NCI-H748 (cell line): ENCODE results near the gene MRRF.

Source experiments
- DNase-seq: peaks from one replicate; lab custom pipeline; 2025; ENCODE audit not compliant: unreplicated experiment; lab: John Stamatoyannopoulos, UW

MRRF gene, protein sequence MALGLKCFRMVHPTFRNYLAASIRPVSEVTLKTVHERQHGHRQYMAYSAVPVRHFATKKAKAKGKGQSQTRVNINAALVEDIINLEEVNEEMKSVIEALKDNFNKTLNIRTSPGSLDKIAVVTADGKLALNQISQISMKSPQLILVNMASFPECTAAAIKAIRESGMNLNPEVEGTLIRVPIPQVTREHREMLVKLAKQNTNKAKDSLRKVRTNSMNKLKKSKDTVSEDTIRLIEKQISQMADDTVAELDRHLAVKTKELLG

GRCh38 chr9:122264360-122265148, at the start of gene MRRF, which contains the start of gene RBM18:
Gene MRRF (plus strand): TSS chr9:122264882. CDS start chr9:122270892, 6,010 bp downstream.
Gene RBM18 (minus strand): TSS chr9:122264840. CDS start chr9:122261492, 3,348 bp downstream.
- peak; percentile 92 for DNase-seq

- no peak for DNase-seq
Measured at GRCh38 chr9:122215663-122216062, 49.0 kb upstream of the MRRF start.

- no peak for DNase-seq
Measured at GRCh38 chr9:122216138-122216797, 48.4 kb upstream of the MRRF start.

- DNase-seq = no peak
Measured at GRCh38 chr9:122216798-122217418, 47.8 kb upstream of the MRRF start.

DNA sequence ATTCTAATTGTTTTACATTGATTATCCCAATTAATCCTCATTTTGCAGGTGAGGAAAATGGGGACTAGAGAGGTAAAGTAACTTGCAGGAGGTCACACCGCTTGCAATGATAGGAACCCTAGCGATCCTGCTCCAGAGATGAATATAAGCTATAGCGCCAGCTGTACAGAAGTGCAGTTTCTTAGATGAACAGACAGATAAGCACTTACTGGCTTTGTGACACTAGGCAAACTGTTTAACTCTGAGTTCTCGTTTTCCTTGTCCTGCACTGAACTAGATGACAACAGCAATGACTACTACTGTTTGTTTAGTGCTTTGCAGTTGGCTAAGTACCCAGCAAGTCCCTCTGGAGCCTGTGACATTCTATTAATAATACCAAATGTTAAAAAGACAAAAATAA, 47.0 kb upstream of the MRRF start:
- DNase-seq = no peak

DNA sequence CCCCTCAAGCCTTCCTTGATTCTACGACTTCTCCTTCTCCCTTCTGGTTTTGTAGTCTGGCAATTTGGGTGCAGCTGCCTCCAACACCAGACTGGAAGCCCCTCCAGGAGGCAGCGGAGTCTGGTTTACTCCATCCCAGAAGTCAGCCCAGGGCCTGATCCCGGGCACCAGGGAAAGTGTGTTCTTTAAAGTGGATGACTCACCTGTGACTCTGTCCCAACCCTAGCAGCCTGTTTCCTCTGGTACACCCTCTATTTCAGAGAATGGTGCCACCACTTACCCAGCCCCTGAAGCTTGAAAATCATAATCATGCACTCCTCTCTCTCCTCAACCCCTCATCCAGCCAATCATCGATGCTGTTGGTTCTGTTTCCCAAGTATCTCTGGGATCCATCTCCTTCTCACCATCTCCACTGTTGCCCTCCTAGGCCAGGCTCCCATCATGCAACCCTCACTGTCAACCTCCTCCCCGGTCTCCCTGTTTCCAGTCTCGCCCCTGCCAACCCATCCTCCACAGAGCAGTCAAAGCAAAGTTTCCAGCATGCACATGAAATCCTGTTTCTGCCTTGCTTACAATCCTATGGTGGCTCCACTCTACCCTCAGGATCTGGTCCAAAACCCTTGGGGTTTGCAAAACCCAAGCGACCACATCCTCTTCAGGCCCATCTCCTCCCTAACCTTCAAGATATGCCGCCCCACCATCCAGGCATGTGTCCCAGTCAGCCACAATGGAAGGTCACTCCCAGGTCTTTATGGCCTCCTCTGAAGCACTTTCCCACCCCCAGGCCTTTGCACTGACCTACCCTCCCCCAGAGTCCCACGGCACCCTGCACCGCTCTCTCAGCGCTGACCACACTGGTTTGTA, 46.4 kb upstream of the MRRF start:
- no peak for DNase-seq

- DNase-seq = no peak
Measured at GRCh38 chr9:122218935-122219855, 45.5 kb upstream of the MRRF start.

DNA sequence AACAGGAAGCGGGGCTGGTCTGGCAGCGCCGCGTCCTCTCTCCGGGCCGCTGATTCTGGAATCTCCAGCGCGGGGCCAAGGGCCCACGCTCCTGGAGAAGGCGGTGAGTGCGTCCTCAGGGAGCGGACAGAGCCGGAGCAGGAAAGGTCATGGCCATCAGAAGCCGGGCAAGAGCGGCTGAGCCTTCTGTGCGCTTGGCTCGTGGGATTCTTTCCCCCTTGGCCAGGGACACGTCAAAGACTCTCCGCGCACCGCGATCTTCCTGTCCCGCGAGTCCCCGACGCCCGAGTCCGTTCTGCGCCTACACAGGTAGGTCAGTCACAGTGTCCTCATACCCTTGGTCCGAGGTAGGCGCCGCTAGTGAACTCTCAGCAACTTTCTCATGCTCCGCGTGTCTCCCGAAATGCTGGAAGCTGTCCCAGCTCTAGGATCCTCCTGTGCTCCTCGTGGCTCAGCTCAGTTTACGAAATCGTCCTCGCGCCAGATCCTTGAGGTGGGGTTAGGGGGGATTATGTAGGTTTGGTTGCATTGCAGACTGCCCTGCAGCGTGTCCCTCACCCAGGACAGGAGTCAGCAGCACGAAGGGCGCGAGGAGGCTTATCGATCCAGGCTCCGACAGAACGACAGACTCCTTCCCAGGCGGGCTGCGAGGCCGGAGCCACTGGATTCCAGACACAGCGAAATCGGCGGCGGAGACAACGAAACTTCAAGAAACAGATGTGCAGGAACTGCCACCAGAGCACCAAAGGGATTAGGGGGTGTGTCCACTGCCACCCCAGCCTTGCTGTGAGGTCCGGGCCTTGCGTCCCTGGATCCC, 44.6 kb upstream of the MRRF start:
- DNase-seq = no peak

DNA sequence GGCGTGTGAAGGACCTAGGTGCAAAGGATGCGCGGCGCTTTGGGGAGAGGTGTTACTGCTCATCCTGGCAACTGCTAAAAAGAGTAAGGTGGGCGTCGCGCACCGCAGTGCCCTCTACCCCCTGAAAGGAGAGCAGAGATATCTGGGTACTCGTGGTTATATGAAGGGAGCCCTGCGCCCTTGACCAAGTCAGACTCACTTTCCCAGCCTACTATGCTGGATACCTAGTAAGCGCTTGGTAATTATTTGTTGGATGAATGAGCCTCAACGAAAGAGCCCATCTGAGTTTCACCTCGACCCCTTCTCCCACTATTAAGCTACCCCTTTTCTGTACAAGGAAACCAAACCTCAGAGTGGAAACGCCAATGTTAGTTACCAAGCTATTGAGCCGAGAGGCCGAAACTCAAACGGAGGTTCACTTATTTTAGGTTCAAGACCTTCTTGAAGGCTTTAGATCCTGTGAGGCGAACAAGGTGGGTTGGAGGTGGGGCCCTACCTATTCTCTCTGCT, 44.0 kb upstream of the MRRF start:
- no peak for DNase-seq

DNA sequence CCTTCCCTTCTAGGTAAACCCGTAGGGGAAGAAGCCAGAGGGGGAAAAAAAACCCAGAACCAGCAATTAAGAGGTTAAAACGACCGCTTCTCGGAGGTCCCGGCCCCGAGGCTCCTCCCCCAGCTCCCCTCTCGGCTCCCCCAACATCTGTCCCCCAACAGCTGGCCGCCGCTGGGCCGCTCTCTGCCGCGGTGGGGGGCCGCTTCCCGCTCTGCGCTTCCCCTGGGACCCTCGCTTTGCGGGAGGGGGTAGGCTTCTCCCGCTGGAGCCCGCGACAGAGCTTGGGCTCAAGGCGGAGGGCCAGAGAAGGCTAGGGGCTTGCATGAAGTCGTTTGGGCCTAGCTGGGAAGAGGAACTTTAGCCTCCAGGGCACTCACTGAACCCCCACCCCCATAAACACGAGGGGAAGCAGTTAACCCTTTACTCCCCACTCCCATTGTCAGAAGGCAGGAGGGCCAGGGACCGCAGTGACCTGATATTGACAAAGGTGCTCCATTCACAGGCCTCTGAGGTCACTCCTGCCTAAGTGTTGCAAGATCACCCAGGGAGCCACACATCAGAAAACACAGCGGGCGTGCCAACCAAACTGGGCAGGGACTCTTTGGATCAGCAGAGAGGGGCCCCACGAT, 43.4 kb upstream of the MRRF start:
- no peak for DNase-seq

DNA sequence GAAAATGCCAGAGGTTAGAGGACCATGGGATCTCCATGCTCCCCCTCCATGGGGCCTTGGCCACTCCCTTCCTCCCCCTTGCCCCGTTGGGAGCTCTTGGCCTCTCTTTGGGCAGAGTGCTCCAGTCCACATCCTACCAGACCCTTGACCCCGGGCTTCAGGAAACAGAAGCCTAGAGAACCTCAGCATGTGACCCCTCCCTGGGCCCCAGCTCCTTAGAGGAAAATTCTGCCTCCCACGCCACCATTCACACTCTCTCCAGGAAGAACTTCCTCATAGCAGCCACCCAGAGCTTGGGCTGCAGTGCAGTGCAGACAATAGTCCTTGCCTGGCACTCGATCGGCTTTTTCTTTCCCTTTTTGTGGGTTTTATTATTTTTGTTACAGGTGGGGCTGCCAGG, 41.9 kb upstream of the MRRF start:
- DNase-seq = no peak

- DNase-seq = no peak
Measured at GRCh38 chr9:122223435-122223834, 41.2 kb upstream of the MRRF start.

GRCh38 chr9:122225312-122226141, 39.2 kb upstream of the MRRF start:
- no peak for DNase-seq

DNA sequence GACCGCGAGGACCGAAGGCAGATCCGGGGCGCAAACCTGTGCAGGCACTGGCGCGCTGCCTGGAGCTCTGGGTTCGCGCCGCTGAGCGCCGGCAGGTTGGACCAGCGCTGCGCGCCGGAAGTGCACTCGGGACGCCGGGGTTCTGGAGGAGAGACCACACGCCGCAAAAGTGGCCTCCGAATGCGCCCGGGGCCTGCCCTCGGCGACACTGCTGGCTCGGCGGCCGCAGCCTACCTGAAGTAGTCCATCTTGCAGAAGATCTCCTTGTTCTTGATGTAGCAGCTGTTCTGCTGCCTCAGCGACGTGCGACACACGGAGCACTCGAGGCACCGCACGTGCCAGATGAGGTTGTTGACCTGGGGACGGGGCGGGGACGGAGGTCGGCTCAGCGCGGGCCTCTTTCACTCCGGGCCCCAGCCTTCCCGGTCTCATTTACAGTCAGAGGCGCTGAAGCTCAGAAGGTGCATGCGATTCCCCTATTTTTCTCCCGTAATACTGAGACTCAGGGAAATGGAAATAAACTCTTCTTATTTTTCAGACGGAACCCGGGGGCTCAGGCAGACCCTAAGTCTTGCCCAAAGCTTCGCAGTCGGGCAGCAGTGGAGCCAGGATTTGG, 38.4 kb upstream of the MRRF start:
- DNase-seq = no peak

DNA sequence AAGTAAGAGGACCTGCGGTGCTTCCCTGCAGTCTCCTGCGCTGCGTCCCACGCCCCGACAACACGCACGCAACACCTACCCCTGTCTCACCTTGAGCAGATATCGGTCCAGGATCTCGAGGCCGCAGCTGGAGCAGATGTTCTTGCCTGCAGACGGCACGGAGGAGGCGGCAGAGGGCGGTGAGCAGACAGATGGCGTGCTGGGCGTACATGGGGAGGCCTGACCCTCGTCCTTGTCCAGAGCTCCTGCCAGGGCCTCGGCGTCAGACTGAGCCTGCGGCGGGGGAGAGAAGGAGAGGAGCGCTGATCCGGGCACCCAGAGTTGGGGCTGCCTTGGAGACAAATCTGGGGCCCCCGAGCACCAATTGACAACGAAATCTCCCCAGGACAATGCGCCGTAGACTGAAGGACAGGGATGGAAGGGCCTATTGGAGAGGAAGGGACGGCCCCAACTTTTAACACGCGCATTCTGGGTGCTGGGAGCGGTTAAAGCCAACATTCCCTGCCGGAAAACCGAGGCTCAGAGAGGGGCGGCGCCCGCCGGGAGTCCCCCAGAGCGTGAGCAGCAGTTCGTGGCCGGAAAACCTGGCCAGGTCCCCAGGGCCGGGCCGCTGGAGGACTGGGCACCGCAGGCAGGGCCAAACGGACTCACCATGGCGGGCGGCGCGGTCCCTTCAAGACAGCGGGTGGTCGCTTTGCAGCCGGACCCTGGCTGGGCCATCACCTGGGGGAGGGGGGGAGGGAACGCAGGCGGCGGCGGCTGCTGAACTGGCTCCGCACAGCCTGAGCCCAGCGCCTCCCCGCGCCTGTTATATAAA, 37.7 kb upstream of the MRRF start:
- DNase-seq = no peak

GRCh38 chr9:122227575-122227900, 37.1 kb upstream of the MRRF start:
- peak; percentile 65 for DNase-seq
